ENCODE results near the gene SPON2.

GRCh38 chr4:1154523-1155182 lies 17.7 kb downstream of the SPON2 start:
- TF ChIP-seq CTCF (conservative IDR thresholded peaks at IDR 0.05; ENCODE audit: low read length): no peak
- no peak for TF ChIP-seq EZH2phosphoT487 (IDR thresholded peaks at IDR 0.05; ENCODE audit: borderline replicate concordance, low read depth, low read length)
